HG03521 (cell line): ENCODE measurements around the gene NKAIN2.
"Not testable (repeated sequence)": the region's sequence is repeated elsewhere in the genome, so short reads cannot be mapped to it uniquely, and the experiment has no call there.

Experiments used
- ATAC-seq: cut with Tn5 transposase; IDR thresholded peaks from one replicate; pipeline ENCODE4 v1.9.1; 2021; ENCODE audit warnings: mild to moderate bottlenecking, moderate library complexity; ENCODE audit not compliant: unreplicated experiment

NKAIN2 gene

GRCh38 chr6:124167249-124167648, 363.6 kb downstream of the NKAIN2 start:
- not testable (repeated sequence) for ATAC-seq

GRCh38 chr6:124190256-124190655, 386.6 kb downstream of the NKAIN2 start:
- ATAC-seq, result no peak

GRCh38 chr6:124193132-124193531, 389.5 kb downstream of the NKAIN2 start:
- ATAC-seq, result no peak

GRCh38 chr6:124197148-124197547, 393.5 kb downstream of the NKAIN2 start:
- no peak for ATAC-seq

GRCh38 chr6:124199286-124199685, 395.6 kb downstream of the NKAIN2 start:
- no peak for ATAC-seq

GRCh38 chr6:124200661-124201060, 397.0 kb downstream of the NKAIN2 start:
- no peak for ATAC-seq

- no peak for ATAC-seq
These were observed 399.6 kb downstream of the NKAIN2 start for GRCh38 chr6:124203101-124203811.

- no peak for ATAC-seq
These were observed 400.1 kb downstream of the NKAIN2 start for GRCh38 chr6:124203812-124204167.

- no peak for ATAC-seq
These were observed 402.3 kb downstream of the NKAIN2 start for GRCh38 chr6:124205921-124206320.

- no peak for ATAC-seq
These were observed 420.1 kb downstream of the NKAIN2 start for GRCh38 chr6:124223611-124224345.

GRCh38 chr6:124226396-124226795, 422.7 kb downstream of the NKAIN2 start:
- no peak for ATAC-seq

- ATAC-seq, result no peak
These were observed 429.6 kb downstream of the NKAIN2 start for GRCh38 chr6:124233221-124233620.

GRCh38 chr6:124234801-124235200, 431.1 kb downstream of the NKAIN2 start:
- no peak for ATAC-seq

- no peak for ATAC-seq
These were observed 434.2 kb downstream of the NKAIN2 start for GRCh38 chr6:124237911-124238310.

- ATAC-seq, result not testable (repeated sequence)
These were observed 434.7 kb downstream of the NKAIN2 start for GRCh38 chr6:124238408-124238807.

GRCh38 chr6:124254941-124255685, 451.4 kb downstream of the NKAIN2 start:
- ATAC-seq, result no peak

GRCh38 chr6:124260337-124260736, 456.7 kb downstream of the NKAIN2 start:
- no peak for ATAC-seq

- no peak for ATAC-seq
These were observed 466.1 kb downstream of the NKAIN2 start for GRCh38 chr6:124269733-124270132.

GRCh38 chr6:124273701-124274100, 470.0 kb downstream of the NKAIN2 start:
- ATAC-seq, result no peak

- no peak for ATAC-seq
These were observed 478.9 kb downstream of the NKAIN2 start for GRCh38 chr6:124282541-124282940.

GRCh38 chr6:124283486-124283885, 479.8 kb downstream of the NKAIN2 start:
- no peak for ATAC-seq

- no peak for ATAC-seq
These were observed 481.5 kb downstream of the NKAIN2 start for GRCh38 chr6:124285146-124285545.
